OCI-LY1 (cell line): ENCODE results near the gene BNIP2.

Experiments used
- H2AFZ ChIP-seq: fragments of 200-600 bp; sonication (generic), shearing (Covaris generic); 2 replicates; pipeline ENCODE4 v1.6.0; 2014; ENCODE audit warnings: antibody characterized with exemption, mild to moderate bottlenecking, low read length
- H3F3A ChIP-seq: fragments of 200-600 bp; sonication (generic), shearing (Covaris generic); 2 replicates; pipeline ENCODE4 v1.6.0; 2014; ENCODE audit warnings: mild to moderate bottlenecking, antibody characterized with exemption, low read length, moderate library complexity; ENCODE audit not compliant: insufficient read depth
- H3K27ac ChIP-seq: fragments of 200-600 bp; sonication (generic); 2 replicates; pipeline ENCODE4 v1.5.1; 2014; ENCODE audit warnings: low read length, mixed run types, mild to moderate bottlenecking, low read depth; ENCODE audit not compliant: poor library complexity, severe bottlenecking
- H3K27me3 ChIP-seq: fragments of 200-600 bp; sonication (generic); 2 replicates; pipeline ENCODE4 v1.6.0; 2014; ENCODE audit warnings: antibody characterized with exemption, mild to moderate bottlenecking, low read length, moderate library complexity; ENCODE audit not compliant: insufficient read depth
- H3K36me3 ChIP-seq: fragments of 200-600 bp; sonication (generic); 2 replicates; pipeline ENCODE4 v1.6.1; 2014; ENCODE audit warnings: mild to moderate bottlenecking, antibody characterized with exemption, low read length, moderate library complexity, mixed read lengths; ENCODE audit not compliant: insufficient read depth
- H3K4me1 ChIP-seq: fragments of 200-600 bp; sonication (generic); 2 replicates; pipeline ENCODE4 v1.5.1; 2014; ENCODE audit warnings: mild to moderate bottlenecking, low read length, moderate library complexity; ENCODE audit not compliant: insufficient read depth, severe bottlenecking
- H3K4me2 ChIP-seq: fragments of 200-600 bp; sonication (generic), shearing (Covaris generic); 2 replicates; pipeline ENCODE4 v1.6.1; 2014; ENCODE audit warnings: low read length
- H3K4me3 ChIP-seq: fragments of 200-600 bp; sonication (generic); 2 replicates; pipeline ENCODE4 v1.5.1; 2014; ENCODE audit warnings: low read length, low read depth, mild to moderate bottlenecking, mixed read lengths; ENCODE audit not compliant: poor library complexity, severe bottlenecking
- H3K79me2 ChIP-seq: fragments of 200-600 bp; shearing (Covaris generic); 2 replicates; pipeline ENCODE4 v1.6.1; 2016; ENCODE audit warnings: mixed run types, low read length, mixed read lengths; ENCODE audit not compliant: insufficient read depth
- H3K9ac ChIP-seq: fragments of 200-600 bp; sonication (generic), shearing (Covaris generic); 2 replicates; pipeline ENCODE4 v1.6.1; 2014; ENCODE audit warnings: mild to moderate bottlenecking, low read length, mixed read lengths
- H3K9me2 ChIP-seq: fragments of 200-600 bp; sonication (generic), shearing (Covaris generic); 2 replicates; pipeline ENCODE4 v1.6.1; 2014; ENCODE audit warnings: low read depth, mild to moderate bottlenecking, low read length, mixed read lengths
- H3K9me3 ChIP-seq: fragments of 200-600 bp; shearing (Covaris generic); 2 replicates; pipeline ENCODE4 v1.6.1; 2014; ENCODE audit warnings: low read length, mixed read lengths
- H4K20me1 ChIP-seq: fragments of 200-600 bp; sonication (generic), shearing (Covaris generic); 2 replicates; pipeline ENCODE4 v1.6.0; 2016; ENCODE audit warnings: mild to moderate bottlenecking, low read length; ENCODE audit not compliant: insufficient read depth
- CTCF ChIP-seq: fragments of 200-600 bp; sonication (generic), shearing (Covaris generic); IDR thresholded peaks from 2 replicates; pipeline ENCODE4 v1.5.1; 2017; ENCODE audit warnings: mild to moderate bottlenecking, antibody characterized with exemption, low read length, moderate library complexity, mixed read lengths
- EZH2 ChIP-seq: fragments of 200-600 bp; sonication (generic), shearing (Covaris generic); IDR thresholded peaks from 2 replicates; pipeline ENCODE4 v1.8.0; 2017; ENCODE audit warnings: borderline replicate concordance, mixed run types, mild to moderate bottlenecking, antibody characterized with exemption, low read length, moderate library complexity, mixed read lengths

Gene BNIP2

GRCh38 chr15:59622289-59622688 lies 66.8 kb downstream of the BNIP2 start:
- Histone ChIP-seq H3K9ac (no peak overlapping the region), H3K79me2 (no peaks in the 10 kb centered on the region), H3K4me1 (no peaks in the 10 kb centered on the region), H3F3A (no peaks in the 10 kb centered on the region), H2AFZ (no peak overlapping the region), H3K4me3 (no peak overlapping the region), H3K27me3 (no peaks in the 10 kb centered on the region; the same call in 1 of the 2 replicates), H3K9me3 (no peaks in the 10 kb centered on the region), H3K36me3 (no peaks in the 10 kb centered on the region), H3K9me2 (no peaks in the 10 kb centered on the region), H4K20me1 (no peaks in the 10 kb centered on the region), H3K4me2 (no peak overlapping the region), H3K27ac (no peak overlapping the region)
- TF ChIP-seq EZH2, result no peak
- peak; percentile 51 for TF ChIP-seq CTCF

GRCh38 chr15:59618406-59618805 lies 70.7 kb downstream of the BNIP2 start:
- H3K4me3 ChIP-seq, result no peak overlapping the region
- no peak overlapping the region for H3K9ac ChIP-seq
- no peaks in the 10 kb centered on the region for H3K79me2 ChIP-seq
- no peak overlapping the region for H3K27ac ChIP-seq
- no peaks in the 10 kb centered on the region for H3K9me3 ChIP-seq
- no peaks in the 10 kb centered on the region for H3K9me2 ChIP-seq
- no peaks in the 10 kb centered on the region for H4K20me1 ChIP-seq
- H3K4me2 ChIP-seq, result no peak overlapping the region
- H3K36me3 ChIP-seq, result no peaks in the 10 kb centered on the region
- H3K27me3 ChIP-seq, result no peaks in the 10 kb centered on the region; the same call in 1 of the 2 replicates
- TF ChIP-seq CTCF (no peak), EZH2 (no peak)
- H3K4me1 ChIP-seq, result peaks cover 9% of the 10 kb centered on the region
- no peaks in the 10 kb centered on the region for H3F3A ChIP-seq
- H2AFZ ChIP-seq, result no peak overlapping the region

- no peaks in the 10 kb centered on the region for H3K79me2 ChIP-seq
- no peaks in the 10 kb centered on the region for H3K9me2 ChIP-seq
- no peaks in the 10 kb centered on the region for H3F3A ChIP-seq
- no peak overlapping the region for H3K4me3 ChIP-seq
- H3K4me1 ChIP-seq, result peaks cover 9% of the 10 kb centered on the region
- TF ChIP-seq EZH2, result no peak
- TF ChIP-seq CTCF, result peak; percentile 25; the same call in 1 of the 2 replicates
- no peaks in the 10 kb centered on the region for H3K36me3 ChIP-seq
- no peak overlapping the region for H2AFZ ChIP-seq
- no peak overlapping the region for H3K27ac ChIP-seq
- H3K9ac ChIP-seq, result no peak overlapping the region
- H3K27me3 ChIP-seq, result no peaks in the 10 kb centered on the region; the same call in 1 of the 2 replicates
- H4K20me1 ChIP-seq, result no peaks in the 10 kb centered on the region
- no peak overlapping the region for H3K4me2 ChIP-seq
- H3K9me3 ChIP-seq, result no peaks in the 10 kb centered on the region
Observed at GRCh38 chr15:59616379-59616778, 72.7 kb downstream of the BNIP2 start.
